HEK293T (cell line): ENCODE results near the gene MYO1G.
"Not testable (repeated sequence)": the region's sequence is repeated elsewhere in the genome, so short reads cannot be mapped to it uniquely, and the experiment has no call there.

Experiments used
- CTCF ChIA-PET: fragments of 350-600 bp; formaldehyde crosslinking; extraction: SDS; loops from one replicate; lab custom pipeline; 2021; ENCODE audit warnings: antibody characterized with exemption, inconsistent platforms; lab: Yijun Ruan, JAX
- POLR2A ChIA-PET: fragments of 350-600 bp; formaldehyde crosslinking; extraction: SDS; loops from one replicate; lab custom pipeline; 2020; ENCODE audit warnings: antibody characterized with exemption, inconsistent platforms; lab: Yijun Ruan, JAX
- DNase-seq: peaks from one replicate; pipeline ENCODE4 v3.0.0; 2012; ENCODE audit warnings: mixed read lengths; ENCODE audit errors: extremely low spot score
- ARNT ChIP-seq: fragments of 450-650 bp; IDR thresholded peaks from 2 replicates; pipeline ENCODE4 v1.6.1; 2017; ENCODE audit warnings: mild to moderate bottlenecking
- BHLHE40 ChIP-seq: fragments of 450-650 bp; IDR thresholded peaks from 2 replicates; pipeline ENCODE4 v1.6.1; 2016; ENCODE audit warnings: mild to moderate bottlenecking, moderate library complexity, borderline replicate concordance
- CTBP1 ChIP-seq: fragments of 450-650 bp; IDR thresholded peaks from 2 replicates; pipeline ENCODE4 v1.6.1; 2016; ENCODE audit warnings: borderline replicate concordance
- ELF4 ChIP-seq: fragments of 450-650 bp; IDR thresholded peaks from 2 replicates; pipeline ENCODE4 v1.6.1; 2017; ENCODE audit warnings: antibody characterized with exemption
- FOXA1 ChIP-seq: fragments of 450-650 bp; IDR thresholded peaks from 2 replicates; pipeline ENCODE4 v1.6.1; 2016; ENCODE audit warnings: mild to moderate bottlenecking
- FOXK2 ChIP-seq: fragments of 450-650 bp; IDR thresholded peaks from 2 replicates; pipeline ENCODE4 v1.6.1; 2016; ENCODE audit warnings: mild to moderate bottlenecking
- FOXM1 ChIP-seq: fragments of 450-650 bp; IDR thresholded peaks from 2 replicates; pipeline ENCODE4 v1.6.1; 2017; ENCODE audit warnings: mild to moderate bottlenecking, borderline replicate concordance
- HDGF ChIP-seq: fragments of 450-650 bp; IDR thresholded peaks from 2 replicates; pipeline ENCODE4 v1.6.1; 2017; ENCODE audit warnings: antibody characterized with exemption, borderline replicate concordance
- L3MBTL2 ChIP-seq: fragments of 450-650 bp; conservative IDR thresholded peaks from 2 replicates; pipeline ENCODE4 v1.6.1; 2016; ENCODE audit warnings: mild to moderate bottlenecking
- LEF1 ChIP-seq: fragments of 450-650 bp; IDR thresholded peaks from 2 replicates; pipeline ENCODE4 v1.6.1; 2017; ENCODE audit warnings: mild to moderate bottlenecking, borderline replicate concordance
- NFRKB ChIP-seq: fragments of 450-650 bp; IDR thresholded peaks from 2 replicates; pipeline ENCODE4 v1.6.1; 2016; ENCODE audit warnings: mild to moderate bottlenecking, moderate library complexity
- SP1 ChIP-seq: fragments of 450-650 bp; IDR thresholded peaks from 2 replicates; pipeline ENCODE4 v1.6.1; 2017
- SUZ12 ChIP-seq: fragments of 450-650 bp; IDR thresholded peaks from 2 replicates; pipeline ENCODE4 v1.6.1; 2016; ENCODE audit warnings: mild to moderate bottlenecking
- TARDBP ChIP-seq: fragments of 450-650 bp; IDR thresholded peaks from 2 replicates; pipeline ENCODE4 v1.6.1; 2016
- ZNF384 ChIP-seq: fragments of 450-650 bp; IDR thresholded peaks from 2 replicates; pipeline ENCODE4 v1.6.1; 2016
- TF ChIP-seq, protein P1 (sequence below): fragments of 450-650 bp; IDR thresholded peaks from 2 replicates; pipeline ENCODE4 v1.6.1; 2016

MYO1G gene

DNA sequence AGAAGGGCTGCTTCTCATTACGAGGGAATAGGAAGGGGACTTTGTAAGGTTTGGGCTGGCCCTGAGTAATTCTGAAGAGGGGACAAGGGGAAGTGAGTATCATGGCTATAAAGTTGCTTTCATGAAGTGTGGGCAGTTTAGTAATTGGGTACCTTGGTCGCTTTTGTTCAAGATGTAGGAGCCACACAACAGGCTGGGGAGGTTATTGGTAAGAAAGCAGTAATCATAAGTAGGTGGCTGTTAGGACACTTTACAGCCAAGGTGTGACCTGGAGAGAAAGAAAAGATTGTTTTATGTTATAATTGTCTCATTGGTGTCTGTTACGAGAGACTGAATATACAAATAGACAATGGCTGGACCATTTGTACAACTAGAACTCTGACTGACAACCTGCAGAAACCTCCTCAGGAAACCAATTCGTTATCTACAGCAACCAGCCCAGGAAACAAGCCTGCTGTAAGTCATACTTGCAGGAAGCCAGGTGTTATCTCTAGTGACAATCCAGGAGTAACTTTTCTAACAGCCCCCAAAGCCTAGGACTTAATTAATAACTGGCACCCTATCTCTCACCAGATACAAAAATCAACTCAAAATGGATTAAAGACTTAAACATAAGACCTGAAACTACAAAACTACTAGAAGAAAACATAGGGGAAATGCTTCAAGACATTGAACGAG, 16.2 kb upstream of the MYO1G start:
- TF ChIP-seq SUZ12 = no peak
- TF ChIP-seq ELF4 = no peak
- TF ChIP-seq NFRKB = no peak
- TF ChIP-seq, protein P1, sequence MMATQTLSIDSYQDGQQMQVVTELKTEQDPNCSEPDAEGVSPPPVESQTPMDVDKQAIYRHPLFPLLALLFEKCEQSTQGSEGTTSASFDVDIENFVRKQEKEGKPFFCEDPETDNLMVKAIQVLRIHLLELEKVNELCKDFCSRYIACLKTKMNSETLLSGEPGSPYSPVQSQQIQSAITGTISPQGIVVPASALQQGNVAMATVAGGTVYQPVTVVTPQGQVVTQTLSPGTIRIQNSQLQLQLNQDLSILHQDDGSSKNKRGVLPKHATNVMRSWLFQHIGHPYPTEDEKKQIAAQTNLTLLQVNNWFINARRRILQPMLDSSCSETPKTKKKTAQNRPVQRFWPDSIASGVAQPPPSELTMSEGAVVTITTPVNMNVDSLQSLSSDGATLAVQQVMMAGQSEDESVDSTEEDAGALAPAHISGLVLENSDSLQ = no peak
- TF ChIP-seq FOXK2 = no peak
- no peak for TF ChIP-seq ZNF384
- no peak for TF ChIP-seq HDGF
- TF ChIP-seq ARNT = no peak
- TF ChIP-seq FOXM1 = no peak
- no peak for TF ChIP-seq SP1
- TF ChIP-seq TARDBP = no peak
- TF ChIP-seq L3MBTL2 = no peak
- no peak for TF ChIP-seq CTBP1
- no peak for TF ChIP-seq FOXA1
- no peak for TF ChIP-seq BHLHE40
- no peak for TF ChIP-seq LEF1
- ChIA-PET CTCF (no interaction called here), POLR2A (interaction anchor here (1.1 kb wide), 1 partner anchor 12 kb away, joined by 3 read pairs; no protein-coding TSS in a partner anchor)
- DNase-seq = no peak

DNA sequence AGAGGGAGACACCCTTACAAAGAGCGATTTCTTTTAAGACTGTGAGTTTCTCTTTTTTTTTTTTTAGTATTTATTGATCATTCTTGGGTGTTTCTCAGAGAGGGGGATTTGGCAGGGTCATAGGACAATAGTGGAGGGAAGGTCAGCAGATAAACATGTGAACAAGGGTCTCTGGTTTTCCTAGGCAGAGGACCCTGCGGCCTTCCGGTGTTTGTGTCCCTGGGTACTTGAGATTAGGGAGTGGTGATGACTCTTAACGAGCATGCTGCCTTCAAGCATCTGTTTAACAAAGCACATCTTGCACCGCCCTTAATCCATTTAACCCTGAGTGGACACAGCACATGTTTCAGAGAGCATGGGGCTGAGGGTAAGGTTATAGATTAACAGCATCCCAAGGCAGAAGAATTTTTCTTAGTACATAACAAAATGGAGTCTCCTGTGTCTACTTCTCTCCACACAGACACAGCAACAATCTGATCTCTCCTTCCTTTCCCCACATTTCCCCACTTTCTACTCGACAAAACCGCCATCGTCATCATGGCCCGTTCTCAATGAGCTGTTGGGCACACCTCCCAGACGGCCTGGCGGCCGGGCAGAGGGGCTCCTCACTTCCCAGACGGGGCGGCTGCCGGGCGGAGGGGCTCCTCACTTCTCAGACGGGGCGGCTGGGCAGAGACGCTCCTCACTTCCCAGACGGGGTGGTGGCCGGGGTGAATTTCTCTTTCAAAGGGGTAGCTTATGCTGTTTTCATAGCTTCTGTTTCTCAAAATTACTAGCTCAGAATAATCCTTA, 13.4 kb upstream of the MYO1G start:
- CTCF ChIA-PET, DNase-seq: not testable (repeated sequence)
- POLR2A ChIA-PET = interaction anchor here (0.6 to 0.9 kb wide), 2 partner anchors 9 to 119 kb away, joined by 3 read pairs; partner anchors contain the start of gene TBRG4

DNA sequence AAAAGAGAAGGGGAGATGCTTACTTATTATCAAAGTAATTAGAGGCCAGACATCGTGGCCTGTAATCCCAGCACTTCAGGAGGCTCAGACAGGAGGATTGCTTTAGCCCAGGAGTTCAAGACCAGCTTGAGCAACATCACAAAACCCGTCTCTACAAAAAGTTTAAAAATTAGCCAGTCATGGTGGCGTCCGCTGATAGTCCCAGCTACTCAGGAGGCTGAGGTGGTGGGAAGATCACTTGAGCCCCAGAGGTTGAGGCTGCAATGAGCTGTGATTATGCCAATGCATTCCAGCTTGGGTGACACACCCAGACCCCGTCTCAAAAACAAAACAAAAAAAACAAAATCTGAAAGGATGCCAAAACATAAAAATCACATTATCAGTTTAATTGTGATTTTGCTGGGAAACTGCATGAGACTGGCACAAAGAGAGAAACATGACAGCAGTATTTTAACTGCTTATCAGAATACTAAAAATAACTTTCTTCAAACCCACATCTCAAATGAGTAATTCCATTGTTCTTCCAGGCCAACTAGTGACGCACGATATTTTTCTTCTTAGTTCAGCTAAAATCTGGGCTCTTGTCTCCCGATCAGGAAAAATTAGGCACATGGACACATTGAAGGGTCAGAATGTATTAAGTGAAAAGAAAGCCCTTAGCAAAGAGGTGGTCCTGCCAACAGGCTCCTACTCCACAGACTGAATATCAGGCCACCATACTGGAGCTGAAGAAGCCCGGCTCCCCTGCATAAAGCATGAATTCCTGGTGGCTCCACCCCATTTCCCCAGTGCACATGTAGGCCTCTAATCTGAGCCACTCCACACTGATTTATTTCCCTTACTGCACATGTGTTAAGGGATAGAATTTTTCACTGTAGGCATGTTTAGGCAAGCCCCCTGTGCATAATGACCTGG, 11.6 kb upstream of the MYO1G start:
- TF ChIP-seq, protein P1 = no peak
- no peak for TF ChIP-seq SP1
- POLR2A ChIA-PET = interaction anchor here (1.8 to 3.0 kb wide), 2 partner anchors 9 to 11 kb away, joined by 5 to 12 read pairs; partner anchors contain the start of gene CCM2
- no peak for DNase-seq
- CTCF ChIA-PET = interaction anchor here (0.6 kb wide), 1 partner anchor 14 kb away, joined by 3 read pairs; no protein-coding TSS in a partner anchor

DNA sequence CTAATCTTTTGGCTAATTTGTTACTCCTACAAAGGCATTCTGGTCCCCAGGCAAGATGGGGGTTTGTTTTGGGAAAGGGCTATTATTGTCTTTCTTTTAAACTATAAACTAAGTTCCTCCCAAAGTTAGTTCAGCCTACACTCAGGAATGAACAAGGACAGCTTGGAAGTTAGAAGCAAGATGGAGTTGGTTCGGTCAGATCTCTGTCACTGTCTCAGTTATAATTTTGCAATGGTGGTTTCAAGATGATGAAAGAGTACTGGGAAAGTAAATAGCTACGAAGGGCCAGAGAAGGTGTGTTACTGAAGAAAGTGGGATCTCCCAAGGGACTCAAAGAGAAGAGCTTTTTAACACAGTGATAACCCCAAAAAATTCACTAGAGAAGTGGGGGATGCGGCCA, 10.3 kb upstream of the MYO1G start:
- CTCF ChIA-PET = no interaction called here
- POLR2A ChIA-PET = interaction anchor here (0.6 to 4.1 kb wide), 4 partner anchors 9 to 122 kb away, joined by 3 to 15 read pairs (median 8); partner anchors contain the start of genes CCM2 and TBRG4

DNA sequence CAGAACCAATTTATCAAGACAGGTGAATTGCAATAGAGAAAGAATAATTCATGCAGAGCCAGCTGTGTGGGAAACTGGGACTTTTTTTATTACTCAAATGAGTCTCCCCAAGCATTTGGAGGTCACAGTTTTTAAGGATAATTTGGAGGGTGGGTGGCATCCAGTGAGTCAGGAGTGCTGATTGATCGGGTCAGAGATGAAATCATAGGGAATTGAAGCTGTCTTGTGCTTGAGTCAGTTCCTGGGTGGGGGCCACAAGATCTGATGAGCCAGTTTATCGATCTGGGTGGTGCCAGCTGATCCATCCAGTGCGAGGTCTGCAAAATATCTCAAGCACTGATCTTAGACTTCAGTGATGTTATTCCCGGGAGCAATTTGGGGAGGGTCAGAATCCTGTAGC, 9.9 kb upstream of the MYO1G start:
- no peak for DNase-seq
- ChIA-PET POLR2A (interaction anchor here (0.6 to 4.1 kb wide), 4 partner anchors 8 to 123 kb away, joined by 3 to 15 read pairs (median 8); partner anchors contain the start of genes CCM2 and TBRG4), CTCF (no interaction called here)
- TF ChIP-seq SP1 (no peak), L3MBTL2 (no peak), ARNT (no peak), ZNF384 (no peak), SUZ12 (no peak), NFRKB (no peak), LEF1 (no peak), ELF4 (no peak), BHLHE40 (no peak), HDGF (no peak), CTBP1 (no peak), FOXK2 (no peak), FOXM1 (no peak), TARDBP (no peak), FOXA1 (no peak)
- TF ChIP-seq, protein P1 = no peak

More for the DNA sequence above, 10.3 kb upstream of the MYO1G start:
- no peak for DNase-seq
- TF ChIP-seq HDGF (no peak), TARDBP (no peak), FOXK2 (no peak), FOXA1 (no peak), CTBP1 (no peak), SP1 (no peak), ZNF384 (no peak), FOXM1 (no peak), L3MBTL2 (no peak), ELF4 (no peak), ARNT (no peak), BHLHE40 (no peak), NFRKB (no peak), SUZ12 (no peak), LEF1 (no peak)
- TF ChIP-seq, protein P1 = no peak
